ENCODE data around the gene JAK2.

DNA sequence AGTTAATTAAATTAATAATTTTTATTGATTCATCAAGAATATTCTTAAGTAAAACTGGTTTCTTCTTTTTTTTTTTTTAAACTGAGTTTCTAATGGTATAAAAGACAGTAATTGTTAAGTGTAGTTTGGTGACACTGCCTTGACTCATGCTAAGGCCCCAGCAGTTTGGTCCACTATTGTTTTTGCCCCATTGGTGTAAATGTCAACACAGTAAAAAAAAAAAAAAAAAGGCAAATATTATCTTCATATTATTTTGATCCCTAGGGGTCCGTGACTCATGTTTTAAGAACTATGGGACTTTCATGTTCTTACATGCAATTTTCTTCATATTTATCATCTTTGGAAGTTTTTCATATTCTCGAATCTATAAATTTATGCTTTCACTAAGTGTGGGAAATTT lies 29.2 kb upstream of the JAK2 start:
- no peak for TF ChIP-seq EZH2phosphoT487 (IDR thresholded peaks at IDR 0.05; ENCODE audit: borderline replicate concordance)
- TF ChIP-seq, protein P1, sequence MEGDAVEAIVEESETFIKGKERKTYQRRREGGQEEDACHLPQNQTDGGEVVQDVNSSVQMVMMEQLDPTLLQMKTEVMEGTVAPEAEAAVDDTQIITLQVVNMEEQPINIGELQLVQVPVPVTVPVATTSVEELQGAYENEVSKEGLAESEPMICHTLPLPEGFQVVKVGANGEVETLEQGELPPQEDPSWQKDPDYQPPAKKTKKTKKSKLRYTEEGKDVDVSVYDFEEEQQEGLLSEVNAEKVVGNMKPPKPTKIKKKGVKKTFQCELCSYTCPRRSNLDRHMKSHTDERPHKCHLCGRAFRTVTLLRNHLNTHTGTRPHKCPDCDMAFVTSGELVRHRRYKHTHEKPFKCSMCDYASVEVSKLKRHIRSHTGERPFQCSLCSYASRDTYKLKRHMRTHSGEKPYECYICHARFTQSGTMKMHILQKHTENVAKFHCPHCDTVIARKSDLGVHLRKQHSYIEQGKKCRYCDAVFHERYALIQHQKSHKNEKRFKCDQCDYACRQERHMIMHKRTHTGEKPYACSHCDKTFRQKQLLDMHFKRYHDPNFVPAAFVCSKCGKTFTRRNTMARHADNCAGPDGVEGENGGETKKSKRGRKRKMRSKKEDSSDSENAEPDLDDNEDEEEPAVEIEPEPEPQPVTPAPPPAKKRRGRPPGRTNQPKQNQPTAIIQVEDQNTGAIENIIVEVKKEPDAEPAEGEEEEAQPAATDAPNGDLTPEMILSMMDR (conservative IDR thresholded peaks at IDR 0.05; ENCODE audit: low read length), result no peak

Measured in Loucy (cell line).